ENCODE measurements around the gene PMM1.

GRCh38 chr22:41621911-41622179 is 32.2 kb upstream of the PMM1 start:
- no peak for TF ChIP-seq CTCF (IDR thresholded peaks at IDR 0.05)
- no peak for TF ChIP-seq POLR2A (IDR thresholded peaks at IDR 0.05)
